C4-2B (cell line): Measurements from ENCODE around the gene NGRN.

ENCODE experiments used
- ZFX ChIP-seq: fragments of 450-650 bp; IDR thresholded peaks from 2 replicates; pipeline ENCODE4 v1.6.1; 2017
- TF ChIP-seq, protein P1 (sequence below): fragments of 450-650 bp; conservative IDR thresholded peaks from 2 replicates; pipeline ENCODE4 v1.5.1; 2017; ENCODE audit warnings: mild to moderate bottlenecking

DNA sequence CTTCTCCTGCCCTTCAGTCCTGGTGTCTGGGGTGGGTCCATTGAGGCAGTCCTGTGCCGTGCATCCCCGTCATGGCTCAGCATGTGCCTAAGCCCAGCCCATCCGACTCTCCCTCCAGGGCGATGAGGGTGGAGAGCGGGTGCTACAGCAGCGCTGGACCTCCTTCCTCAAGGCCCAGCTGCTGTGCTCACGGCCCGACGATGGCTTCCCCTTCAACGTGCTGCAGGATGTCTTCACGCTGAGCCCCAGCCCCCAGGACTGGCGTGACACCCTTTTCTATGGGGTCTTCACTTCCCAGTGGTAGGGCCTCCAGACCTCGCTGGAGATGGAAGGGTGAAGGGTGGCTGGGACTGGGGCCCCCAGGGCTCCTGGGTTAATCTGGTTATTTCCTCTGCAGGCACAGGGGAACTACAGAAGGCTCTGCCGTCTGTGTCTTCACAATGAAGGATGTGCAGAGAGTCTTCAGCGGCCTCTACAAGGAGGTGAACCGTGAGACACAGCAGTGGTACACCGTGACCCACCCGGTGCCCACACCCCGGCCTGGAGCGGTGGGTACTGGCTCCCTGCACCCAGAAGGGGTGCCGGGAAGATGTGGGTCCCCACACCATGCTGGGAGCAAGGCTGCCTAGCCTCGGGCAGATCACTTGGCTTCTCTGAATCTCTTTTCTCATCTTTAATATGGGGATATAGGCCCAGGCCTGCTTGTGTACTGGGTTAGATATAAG is 41.9 kb upstream of the NGRN start:
- TF ChIP-seq, protein P1, sequence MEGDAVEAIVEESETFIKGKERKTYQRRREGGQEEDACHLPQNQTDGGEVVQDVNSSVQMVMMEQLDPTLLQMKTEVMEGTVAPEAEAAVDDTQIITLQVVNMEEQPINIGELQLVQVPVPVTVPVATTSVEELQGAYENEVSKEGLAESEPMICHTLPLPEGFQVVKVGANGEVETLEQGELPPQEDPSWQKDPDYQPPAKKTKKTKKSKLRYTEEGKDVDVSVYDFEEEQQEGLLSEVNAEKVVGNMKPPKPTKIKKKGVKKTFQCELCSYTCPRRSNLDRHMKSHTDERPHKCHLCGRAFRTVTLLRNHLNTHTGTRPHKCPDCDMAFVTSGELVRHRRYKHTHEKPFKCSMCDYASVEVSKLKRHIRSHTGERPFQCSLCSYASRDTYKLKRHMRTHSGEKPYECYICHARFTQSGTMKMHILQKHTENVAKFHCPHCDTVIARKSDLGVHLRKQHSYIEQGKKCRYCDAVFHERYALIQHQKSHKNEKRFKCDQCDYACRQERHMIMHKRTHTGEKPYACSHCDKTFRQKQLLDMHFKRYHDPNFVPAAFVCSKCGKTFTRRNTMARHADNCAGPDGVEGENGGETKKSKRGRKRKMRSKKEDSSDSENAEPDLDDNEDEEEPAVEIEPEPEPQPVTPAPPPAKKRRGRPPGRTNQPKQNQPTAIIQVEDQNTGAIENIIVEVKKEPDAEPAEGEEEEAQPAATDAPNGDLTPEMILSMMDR: no peak
- TF ChIP-seq ZFX: no peak
